ENCODE measurements around the gene EIF1AX. TPM values are rescaled to one million over a fixed set of nuclear protein-coding genes. Genes with fewer than 3 reads are reported as not detected.

EIF1AX gene, protein sequence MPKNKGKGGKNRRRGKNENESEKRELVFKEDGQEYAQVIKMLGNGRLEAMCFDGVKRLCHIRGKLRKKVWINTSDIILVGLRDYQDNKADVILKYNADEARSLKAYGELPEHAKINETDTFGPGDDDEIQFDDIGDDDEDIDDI
- total RNA-seq (2022; extraction: Qiagen RNA extraction; ENCODE audit: low read depth) = 72.4 to 138 TPM (median 97.7 TPM) in 5 replicates

DNA sequence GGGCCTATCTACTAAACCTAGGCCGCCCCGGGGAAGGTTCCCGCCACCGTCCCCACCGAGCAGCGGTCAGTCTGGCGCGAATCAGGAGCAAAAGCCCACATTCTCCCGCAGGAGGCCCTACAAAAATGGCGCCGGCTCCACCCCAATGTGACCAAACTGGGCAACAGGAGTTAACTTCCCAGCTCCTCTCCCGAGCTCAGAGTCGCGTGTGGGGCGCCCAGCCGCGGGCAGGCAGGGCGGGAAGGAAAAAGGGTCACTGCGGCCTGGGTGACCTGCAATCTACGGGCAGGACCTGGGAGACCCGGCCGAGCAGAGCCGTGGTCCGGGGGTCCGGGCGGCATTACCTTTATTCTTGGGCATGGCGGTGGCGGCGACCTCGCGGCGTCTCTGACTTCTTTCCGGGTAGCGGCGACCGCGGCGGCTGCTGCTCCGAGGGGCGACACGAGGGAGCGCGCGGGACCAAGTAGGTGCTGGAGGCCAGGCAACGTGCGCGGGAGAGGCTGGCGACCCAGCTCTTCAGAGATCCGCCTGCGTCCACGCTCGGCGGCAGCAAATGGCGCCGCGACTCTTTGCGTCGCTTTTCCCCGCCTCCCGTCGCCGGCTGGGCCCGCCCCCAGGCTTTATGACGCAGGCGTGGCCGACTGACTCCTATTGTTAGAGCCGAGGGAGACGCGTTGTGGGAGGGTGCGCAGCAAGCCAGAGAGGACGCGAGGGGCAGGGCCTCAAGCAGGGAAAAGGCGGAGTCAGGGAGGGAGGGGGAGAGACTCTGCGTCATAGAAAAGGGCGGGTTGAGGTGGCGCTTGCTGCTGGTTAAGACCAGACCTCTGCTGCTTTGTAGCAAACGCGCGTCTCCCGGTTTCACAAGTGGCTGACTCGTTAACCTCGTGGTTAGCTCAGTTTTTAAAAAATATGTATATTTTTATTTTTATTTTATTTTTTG, at the start of gene EIF1AX:
TSS of gene EIF1AX (minus strand) at position 558 of the 940 bp plus-strand sequence. CDS start at position 360, 198 bp downstream.

DNA sequence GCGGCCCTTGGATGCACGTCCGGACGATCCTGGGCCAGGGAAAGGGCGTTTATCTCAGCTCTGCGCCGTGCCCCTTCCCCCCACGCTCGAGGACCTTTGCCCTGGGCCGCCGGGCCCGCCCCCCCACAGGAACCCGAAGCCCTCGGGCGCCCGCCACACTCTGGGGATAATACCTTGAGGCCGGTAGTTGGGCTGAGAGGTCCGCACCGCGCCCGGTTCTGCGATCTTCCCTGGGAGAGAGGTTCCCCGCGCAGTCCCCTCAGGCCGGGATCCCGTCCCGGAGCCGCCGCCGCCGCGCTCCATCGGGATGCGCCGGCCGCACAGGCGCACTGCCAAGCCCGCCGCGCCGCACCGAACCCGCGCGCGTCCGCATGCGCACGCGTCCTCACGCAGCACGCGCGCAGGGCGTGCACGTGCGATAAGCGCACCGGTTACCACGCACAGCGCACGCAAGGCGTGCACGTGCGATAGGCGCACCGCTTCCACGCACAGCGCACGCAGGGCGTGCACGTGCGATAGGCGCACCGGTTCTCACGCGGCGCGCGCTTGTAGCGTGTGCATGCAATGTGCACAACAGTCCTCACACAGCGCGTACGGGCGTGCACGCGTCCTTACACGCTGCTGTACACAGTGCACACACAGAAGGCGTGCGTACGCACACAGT, 24.9 kb downstream of the EIF1AX start, which contains the start of gene MAP7D2:
TSS of gene MAP7D2 (minus strand) at position 331 of the 664 bp plus-strand sequence. CDS start at position 303, 28 bp downstream.

Other genes with a start within 250 kb of the EIF1AX start
- gene BCLAF3, start 150.8 kb downstream of the EIF1AX start, total RNA-seq (2022; extraction: Qiagen RNA extraction; ENCODE audit: low read depth) = 2.2 to 4.9 TPM (median 3.5 TPM) in 5 replicates
- gene MAP7D2, start 24.9 kb downstream of the EIF1AX start, total RNA-seq (2022; extraction: Qiagen RNA extraction; ENCODE audit: low read depth) = 5.2 to 6.3 TPM (median 5.7 TPM) in 5 replicates
- 33.5 to 55.1 TPM (median 43.5 TPM) in 5 replicates for gene RPS6KA3, start 125.1 kb upstream of the EIF1AX start, total RNA-seq (2022; extraction: Qiagen RNA extraction; ENCODE audit: low read depth)